OCI-LY1 (cell line): ENCODE results near the gene SCN2B.

Experiments used
- H2AFZ ChIP-seq: fragments of 200-600 bp; sonication (generic), shearing (Covaris generic); 2 replicates; pipeline ENCODE4 v1.6.0; 2014; ENCODE audit warnings: antibody characterized with exemption, mild to moderate bottlenecking, low read length
- H3F3A ChIP-seq: fragments of 200-600 bp; sonication (generic), shearing (Covaris generic); 2 replicates; pipeline ENCODE4 v1.6.0; 2014; ENCODE audit warnings: mild to moderate bottlenecking, antibody characterized with exemption, low read length, moderate library complexity; ENCODE audit not compliant: insufficient read depth
- H3K27ac ChIP-seq: fragments of 200-600 bp; sonication (generic); 2 replicates; pipeline ENCODE4 v1.5.1; 2014; ENCODE audit warnings: low read length, mixed run types, mild to moderate bottlenecking, low read depth; ENCODE audit not compliant: poor library complexity, severe bottlenecking
- H3K27me3 ChIP-seq: fragments of 200-600 bp; sonication (generic); 2 replicates; pipeline ENCODE4 v1.6.0; 2014; ENCODE audit warnings: antibody characterized with exemption, mild to moderate bottlenecking, low read length, moderate library complexity; ENCODE audit not compliant: insufficient read depth
- H3K36me3 ChIP-seq: fragments of 200-600 bp; sonication (generic); 2 replicates; pipeline ENCODE4 v1.6.1; 2014; ENCODE audit warnings: mild to moderate bottlenecking, antibody characterized with exemption, low read length, moderate library complexity, mixed read lengths; ENCODE audit not compliant: insufficient read depth
- H3K4me1 ChIP-seq: fragments of 200-600 bp; sonication (generic); 2 replicates; pipeline ENCODE4 v1.5.1; 2014; ENCODE audit warnings: mild to moderate bottlenecking, low read length, moderate library complexity; ENCODE audit not compliant: insufficient read depth, severe bottlenecking
- H3K4me2 ChIP-seq: fragments of 200-600 bp; sonication (generic), shearing (Covaris generic); 2 replicates; pipeline ENCODE4 v1.6.1; 2014; ENCODE audit warnings: low read length
- H3K4me3 ChIP-seq: fragments of 200-600 bp; sonication (generic); 2 replicates; pipeline ENCODE4 v1.5.1; 2014; ENCODE audit warnings: low read length, low read depth, mild to moderate bottlenecking, mixed read lengths; ENCODE audit not compliant: poor library complexity, severe bottlenecking
- H3K79me2 ChIP-seq: fragments of 200-600 bp; shearing (Covaris generic); 2 replicates; pipeline ENCODE4 v1.6.1; 2016; ENCODE audit warnings: mixed run types, low read length, mixed read lengths; ENCODE audit not compliant: insufficient read depth
- H3K9ac ChIP-seq: fragments of 200-600 bp; sonication (generic), shearing (Covaris generic); 2 replicates; pipeline ENCODE4 v1.6.1; 2014; ENCODE audit warnings: mild to moderate bottlenecking, low read length, mixed read lengths
- H3K9me2 ChIP-seq: fragments of 200-600 bp; sonication (generic), shearing (Covaris generic); 2 replicates; pipeline ENCODE4 v1.6.1; 2014; ENCODE audit warnings: low read depth, mild to moderate bottlenecking, low read length, mixed read lengths
- H3K9me3 ChIP-seq: fragments of 200-600 bp; shearing (Covaris generic); 2 replicates; pipeline ENCODE4 v1.6.1; 2014; ENCODE audit warnings: low read length, mixed read lengths
- H4K20me1 ChIP-seq: fragments of 200-600 bp; sonication (generic), shearing (Covaris generic); 2 replicates; pipeline ENCODE4 v1.6.0; 2016; ENCODE audit warnings: mild to moderate bottlenecking, low read length; ENCODE audit not compliant: insufficient read depth
- EZH2 ChIP-seq: fragments of 200-600 bp; sonication (generic), shearing (Covaris generic); IDR thresholded peaks from 2 replicates; pipeline ENCODE4 v1.8.0; 2017; ENCODE audit warnings: borderline replicate concordance, mixed run types, mild to moderate bottlenecking, antibody characterized with exemption, low read length, moderate library complexity, mixed read lengths
- TF ChIP-seq, protein P1 (sequence below): fragments of 200-600 bp; sonication (generic), shearing (Covaris generic); IDR thresholded peaks from 2 replicates; pipeline ENCODE4 v1.5.1; 2017; ENCODE audit warnings: mild to moderate bottlenecking, antibody characterized with exemption, low read length, moderate library complexity, mixed read lengths

The SCN2B gene

DNA sequence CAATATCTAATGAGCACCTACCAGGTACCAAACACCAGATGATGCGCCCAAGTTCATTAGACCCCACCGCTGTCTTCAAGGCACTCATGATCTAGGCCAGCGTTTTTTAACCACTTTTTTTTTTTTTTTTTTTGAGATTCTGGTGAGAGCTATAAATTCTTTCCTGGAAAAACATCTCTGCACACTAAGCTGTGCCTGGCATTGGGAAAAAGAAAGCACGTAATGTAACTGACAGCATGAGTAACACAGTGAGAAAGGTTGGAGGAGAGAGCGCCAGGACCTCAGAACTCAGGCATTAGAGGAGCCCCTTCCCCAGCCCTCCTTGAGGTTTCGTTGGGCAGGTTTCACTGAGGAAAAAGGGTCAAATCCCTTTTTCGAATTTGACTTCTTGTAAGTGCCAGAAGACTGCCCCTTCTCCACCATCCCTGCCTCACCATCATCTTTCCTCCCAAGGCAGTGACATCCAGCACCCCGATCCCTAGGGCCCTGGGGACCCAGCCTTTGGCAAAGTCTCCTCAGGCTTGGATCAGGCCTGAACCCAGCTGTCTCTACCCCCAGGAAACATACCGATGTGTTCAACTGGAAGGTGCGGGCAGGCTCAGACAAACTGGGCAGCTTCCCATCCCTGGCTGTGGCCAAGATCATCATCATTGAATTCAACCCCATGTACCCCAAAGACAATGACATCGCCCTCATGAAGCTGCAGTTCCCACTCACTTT, 63.6 kb downstream of the SCN2B start:
- no peak for TF ChIP-seq EZH2
- TF ChIP-seq, protein P1, sequence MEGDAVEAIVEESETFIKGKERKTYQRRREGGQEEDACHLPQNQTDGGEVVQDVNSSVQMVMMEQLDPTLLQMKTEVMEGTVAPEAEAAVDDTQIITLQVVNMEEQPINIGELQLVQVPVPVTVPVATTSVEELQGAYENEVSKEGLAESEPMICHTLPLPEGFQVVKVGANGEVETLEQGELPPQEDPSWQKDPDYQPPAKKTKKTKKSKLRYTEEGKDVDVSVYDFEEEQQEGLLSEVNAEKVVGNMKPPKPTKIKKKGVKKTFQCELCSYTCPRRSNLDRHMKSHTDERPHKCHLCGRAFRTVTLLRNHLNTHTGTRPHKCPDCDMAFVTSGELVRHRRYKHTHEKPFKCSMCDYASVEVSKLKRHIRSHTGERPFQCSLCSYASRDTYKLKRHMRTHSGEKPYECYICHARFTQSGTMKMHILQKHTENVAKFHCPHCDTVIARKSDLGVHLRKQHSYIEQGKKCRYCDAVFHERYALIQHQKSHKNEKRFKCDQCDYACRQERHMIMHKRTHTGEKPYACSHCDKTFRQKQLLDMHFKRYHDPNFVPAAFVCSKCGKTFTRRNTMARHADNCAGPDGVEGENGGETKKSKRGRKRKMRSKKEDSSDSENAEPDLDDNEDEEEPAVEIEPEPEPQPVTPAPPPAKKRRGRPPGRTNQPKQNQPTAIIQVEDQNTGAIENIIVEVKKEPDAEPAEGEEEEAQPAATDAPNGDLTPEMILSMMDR: no peak
- Histone ChIP-seq H3K9me3 (no peaks in the 10 kb centered on the region), H3K4me1 (no peaks in the 10 kb centered on the region), H3K4me2 (no peak overlapping the region), H3K36me3 (no peaks in the 10 kb centered on the region), H4K20me1 (no peaks in the 10 kb centered on the region), H3K27ac (no peak overlapping the region), H3K4me3 (no peak overlapping the region), H3K9ac (no peak overlapping the region), H3K9me2 (no peaks in the 10 kb centered on the region), H3K27me3 (no peaks in the 10 kb centered on the region), H2AFZ (no peak overlapping the region), H3F3A (no peaks in the 10 kb centered on the region), H3K79me2 (no peaks in the 10 kb centered on the region)
